ENCODE measurements around the gene BTNL9. TPM values are rescaled to one million over a fixed set of nuclear protein-coding genes. Genes with fewer than 3 reads are reported as not detected.
"Not testable (repeated sequence)": the region's sequence is repeated elsewhere in the genome, so short reads cannot be mapped to it uniquely, and the experiment has no call there.

The BTNL9 gene
- under 0.01 TPM in 2 replicates for total RNA-seq

GRCh38 chr5:181039931-181040630, at the start of gene BTNL9:
Gene BTNL9, plus strand, starts transcription at chr5:181040266. Its CDS starts 5,224 bp downstream, at chr5:181045490.
- peak in 1 of 2 donors; percentile 40 for DNase-seq (ENCODE audit: low read depth in 2 of 2)

- no peak for DNase-seq (ENCODE audit: low read depth in 2 of 2)
Measured at GRCh38 chr5:180990882-180991242, 49.2 kb upstream of the BTNL9 start.

- DNase-seq (ENCODE audit: low read depth in 2 of 2) = no peak
Measured at GRCh38 chr5:181001947-181002346, 38.1 kb upstream of the BTNL9 start.

GRCh38 chr5:181005791-181006190, 34.3 kb upstream of the BTNL9 start:
- DNase-seq (ENCODE audit: low read depth in 2 of 2) = no peak

- DNase-seq (ENCODE audit: low read depth in 2 of 2) = no peak
Measured at GRCh38 chr5:181008136-181008535, 31.9 kb upstream of the BTNL9 start.

GRCh38 chr5:181010018-181010417, 30.0 kb upstream of the BTNL9 start:
- not testable (repeated sequence) for DNase-seq (ENCODE audit: low read depth in 2 of 2)

- DNase-seq (ENCODE audit: low read depth in 2 of 2) = not testable (repeated sequence)
Measured at GRCh38 chr5:181014654-181015053, 25.4 kb upstream of the BTNL9 start.

GRCh38 chr5:181017448-181017847, 22.6 kb upstream of the BTNL9 start:
- DNase-seq (ENCODE audit: low read depth in 2 of 2) = not testable (repeated sequence)

- DNase-seq (ENCODE audit: low read depth in 2 of 2) = no peak
Measured at GRCh38 chr5:181020688-181021087, 19.4 kb upstream of the BTNL9 start.

GRCh38 chr5:181024245-181025064, 15.6 kb upstream of the BTNL9 start:
- no peak for DNase-seq (ENCODE audit: low read depth in 2 of 2)

- no peak for DNase-seq (ENCODE audit: low read depth in 2 of 2)
Measured at GRCh38 chr5:181027452-181028031, 12.5 kb upstream of the BTNL9 start.

GRCh38 chr5:181028032-181028819, 11.8 kb upstream of the BTNL9 start:
- no peak for DNase-seq (ENCODE audit: low read depth in 2 of 2)

- DNase-seq (ENCODE audit: low read depth in 2 of 2) = no peak
Measured at GRCh38 chr5:181031716-181032115, 8.3 kb upstream of the BTNL9 start.

- peak in 1 of 2 donors; percentile 57 for DNase-seq (ENCODE audit: low read depth in 2 of 2)
Measured at GRCh38 chr5:181035991-181036815, 3.9 kb upstream of the BTNL9 start.

- no peak for DNase-seq (ENCODE audit: low read depth in 2 of 2)
Measured at GRCh38 chr5:181036816-181037364, 3.2 kb upstream of the BTNL9 start.

GRCh38 chr5:181037365-181037861, 2.7 kb upstream of the BTNL9 start:
- DNase-seq (ENCODE audit: low read depth in 2 of 2) = no peak

- DNase-seq (ENCODE audit: low read depth in 2 of 2) = no peak
Measured at GRCh38 chr5:181039471-181039870, 595 bp upstream of the BTNL9 start.

GRCh38 chr5:181040631-181040945, 522 bp downstream of the BTNL9 start:
- DNase-seq (ENCODE audit: low read depth in 2 of 2) = no peak

GRCh38 chr5:181041043-181041442, 977 bp downstream of the BTNL9 start:
- no peak for DNase-seq (ENCODE audit: low read depth in 2 of 2)

GRCh38 chr5:181042036-181042713, 2.1 kb downstream of the BTNL9 start:
- DNase-seq (ENCODE audit: low read depth in 2 of 2) = no peak
